PFSK-1 (cell line): ENCODE measurements around the gene HS6ST3.

ENCODE experiments used
- FOXP2 ChIP-seq: optimal IDR thresholded peaks from 2 replicates; pipeline ENCODE3; 2011; ENCODE audit warnings: borderline replicate concordance, control low read depth, inconsistent platforms; ENCODE audit not compliant: insufficient read depth; ENCODE audit errors: extremely low read length, extremely low read depth
- POLR2AphosphoS5 ChIP-seq: IDR thresholded peaks from 2 replicates; pipeline ENCODE4 v1.6.1; 2012; ENCODE audit warnings: low read depth, mild to moderate bottlenecking, control low read depth, low read length, moderate library complexity
- SIN3A ChIP-seq: IDR thresholded peaks from 2 replicates; pipeline ENCODE4 v1.6.1; 2012; ENCODE audit warnings: mild to moderate bottlenecking, low read length, moderate library complexity, borderline replicate concordance; ENCODE audit not compliant: insufficient read depth
- TAF1 ChIP-seq: IDR thresholded peaks from 2 replicates; pipeline ENCODE4 v1.6.1; 2012; ENCODE audit warnings: low read length, control low read depth, borderline replicate concordance; ENCODE audit not compliant: insufficient read depth
- TF ChIP-seq, protein P1 (sequence below), 2 experiments: IDR thresholded peaks; 2 replicates each; pipeline versions ENCODE4 v1.6.1 to v1.8.0; 2011 to 2012; ENCODE audit warnings: low read depth in 2 of 2, low read length in 2 of 2, control low read depth in 1 of 2, inconsistent platforms in 1 of 2, mild to moderate bottlenecking in 1 of 2, moderate library complexity in 1 of 2; ENCODE audit not compliant: insufficient read depth in 1 of 2

The HS6ST3 gene

GRCh38 chr13:96794669-96795068, 704.8 kb downstream of the HS6ST3 start:
- TF ChIP-seq SIN3A (no peak), FOXP2 (no peak), POLR2AphosphoS5 (no peak), TAF1 (no peak)
- TF ChIP-seq, protein P1, sequence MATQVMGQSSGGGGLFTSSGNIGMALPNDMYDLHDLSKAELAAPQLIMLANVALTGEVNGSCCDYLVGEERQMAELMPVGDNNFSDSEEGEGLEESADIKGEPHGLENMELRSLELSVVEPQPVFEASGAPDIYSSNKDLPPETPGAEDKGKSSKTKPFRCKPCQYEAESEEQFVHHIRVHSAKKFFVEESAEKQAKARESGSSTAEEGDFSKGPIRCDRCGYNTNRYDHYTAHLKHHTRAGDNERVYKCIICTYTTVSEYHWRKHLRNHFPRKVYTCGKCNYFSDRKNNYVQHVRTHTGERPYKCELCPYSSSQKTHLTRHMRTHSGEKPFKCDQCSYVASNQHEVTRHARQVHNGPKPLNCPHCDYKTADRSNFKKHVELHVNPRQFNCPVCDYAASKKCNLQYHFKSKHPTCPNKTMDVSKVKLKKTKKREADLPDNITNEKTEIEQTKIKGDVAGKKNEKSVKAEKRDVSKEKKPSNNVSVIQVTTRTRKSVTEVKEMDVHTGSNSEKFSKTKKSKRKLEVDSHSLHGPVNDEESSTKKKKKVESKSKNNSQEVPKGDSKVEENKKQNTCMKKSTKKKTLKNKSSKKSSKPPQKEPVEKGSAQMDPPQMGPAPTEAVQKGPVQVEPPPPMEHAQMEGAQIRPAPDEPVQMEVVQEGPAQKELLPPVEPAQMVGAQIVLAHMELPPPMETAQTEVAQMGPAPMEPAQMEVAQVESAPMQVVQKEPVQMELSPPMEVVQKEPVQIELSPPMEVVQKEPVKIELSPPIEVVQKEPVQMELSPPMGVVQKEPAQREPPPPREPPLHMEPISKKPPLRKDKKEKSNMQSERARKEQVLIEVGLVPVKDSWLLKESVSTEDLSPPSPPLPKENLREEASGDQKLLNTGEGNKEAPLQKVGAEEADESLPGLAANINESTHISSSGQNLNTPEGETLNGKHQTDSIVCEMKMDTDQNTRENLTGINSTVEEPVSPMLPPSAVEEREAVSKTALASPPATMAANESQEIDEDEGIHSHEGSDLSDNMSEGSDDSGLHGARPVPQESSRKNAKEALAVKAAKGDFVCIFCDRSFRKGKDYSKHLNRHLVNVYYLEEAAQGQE (IDR thresholded peaks at IDR 0.05; ENCODE audit: insufficient read depth in 1 of 2, low read depth in 2 of 2, low read length in 2 of 2): no peak

- TF ChIP-seq SIN3A: no peak
- TF ChIP-seq FOXP2: no peak
- no peak for TF ChIP-seq POLR2AphosphoS5
- no peak for TF ChIP-seq TAF1
- TF ChIP-seq, protein P1 (IDR thresholded peaks at IDR 0.05; ENCODE audit: insufficient read depth in 1 of 2, low read depth in 2 of 2, low read length in 2 of 2): no peak
These were observed 705.8 kb downstream of the HS6ST3 start for GRCh38 chr13:96795670-96796069.

GRCh38 chr13:96796091-96796633, 706.3 kb downstream of the HS6ST3 start:
- TF ChIP-seq, protein P1 (IDR thresholded peaks at IDR 0.05; ENCODE audit: insufficient read depth in 1 of 2, low read depth in 2 of 2, low read length in 2 of 2): no peak
- TF ChIP-seq TAF1: no peak
- TF ChIP-seq FOXP2: no peak
- no peak for TF ChIP-seq POLR2AphosphoS5
- TF ChIP-seq SIN3A: no peak

DNA sequence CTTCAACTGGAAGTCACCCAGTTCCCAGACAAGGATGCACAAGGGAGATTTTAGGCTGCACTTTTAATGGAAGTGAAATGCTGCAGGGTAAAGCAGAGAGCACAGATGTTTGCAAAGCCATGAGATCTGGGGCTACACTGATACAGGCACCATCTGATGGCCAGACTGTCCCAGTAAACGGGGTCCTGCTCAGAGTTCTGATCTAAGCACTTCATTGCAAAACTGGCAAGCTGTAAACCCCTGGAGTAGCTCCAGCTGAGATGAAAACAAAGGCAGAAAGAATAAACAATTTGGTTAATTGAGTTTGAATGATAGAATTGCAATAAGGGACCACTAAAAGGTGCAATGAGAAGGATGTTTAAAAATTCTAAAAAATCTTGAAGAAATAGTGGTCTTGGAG, 707.2 kb downstream of the HS6ST3 start:
- TF ChIP-seq FOXP2: no peak
- TF ChIP-seq TAF1: no peak
- TF ChIP-seq, protein P1 (IDR thresholded peaks at IDR 0.05; ENCODE audit: insufficient read depth in 1 of 2, low read depth in 2 of 2, low read length in 2 of 2): no peak

DNA sequence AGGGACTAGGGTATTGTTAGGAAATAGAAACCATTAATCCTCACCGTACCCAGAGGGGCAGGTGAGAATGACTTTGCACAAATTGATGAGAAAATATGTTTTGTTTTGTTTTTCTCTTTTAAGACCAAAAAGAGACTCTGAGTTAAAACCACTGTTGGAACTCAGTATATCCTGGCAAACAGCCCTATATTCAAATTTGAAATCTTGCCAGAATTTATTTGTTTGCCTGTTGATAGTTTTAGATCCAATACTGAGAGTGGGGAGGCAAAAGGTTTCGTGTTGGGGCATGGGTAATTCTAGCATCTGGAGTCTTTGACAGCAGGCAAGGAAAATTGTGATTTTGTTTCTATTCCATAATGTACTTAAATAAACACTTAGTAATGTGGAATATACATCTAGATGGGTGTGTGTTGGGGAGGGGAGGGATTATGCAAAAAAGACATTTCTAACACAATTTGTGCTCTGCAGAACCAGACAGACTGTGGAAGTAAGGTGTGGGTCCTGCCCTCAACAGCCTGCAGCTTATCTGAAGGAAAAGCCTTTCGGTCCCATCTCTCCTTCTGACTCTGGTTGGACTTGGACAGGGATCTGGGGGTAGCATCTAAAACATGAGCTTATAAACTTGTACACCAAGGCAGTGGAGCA, 713.7 kb downstream of the HS6ST3 start:
- TF ChIP-seq, protein P1 (IDR thresholded peaks at IDR 0.05; ENCODE audit: insufficient read depth in 1 of 2, low read depth in 2 of 2, low read length in 2 of 2): no peak
- no peak for TF ChIP-seq FOXP2
- no peak for TF ChIP-seq POLR2AphosphoS5
- TF ChIP-seq TAF1: no peak
- no peak for TF ChIP-seq SIN3A
